ENCODE measurements around the gene STK32B.

- TF ChIP-seq CTCF (IDR thresholded peaks at IDR 0.05) (no peak), POLR2A (IDR thresholded peaks at IDR 0.05) (no peak)
Measured at GRCh38 chr4:5433196-5433595, 381.9 kb downstream of the STK32B start.
